Spleen (tissue), 11 donors: ENCODE results near the gene NLRP14. TPM values are rescaled to one million over a fixed set of nuclear protein-coding genes. Genes with fewer than 3 reads are reported as not detected.

ENCODE experiments used
- DNase-seq: peaks from one replicate; pipeline ENCODE4 v3.0.0-alpha.2; 2020
- H3K27ac ChIP-seq, 8 donors: fragments of 200-600 bp; sonication (generic) in 7 of 8; 1 replicate in 4 of 8; 2 replicates in 4 of 8; pipeline versions ENCODE4 v1.5.0 to v1.8.0; 2016 to 2021; ENCODE audit warnings: inconsistent platforms in 4 of 8, mild to moderate bottlenecking in 4 of 8, moderate library complexity in 1 of 8
- H3K27me3 ChIP-seq, 7 donors: fragments of 200-600 bp; sonication (generic) in 6 of 7; replicated peaks in 1 of 7; 1 replicate in 4 of 7; 2 replicates in 3 of 7; pipeline versions ENCODE4 v1.5.0 to v1.8.0; 2016 to 2021; ENCODE audit warnings: inconsistent platforms in 3 of 7, mild to moderate bottlenecking in 1 of 7
- H3K36me3 ChIP-seq, 6 donors: fragments of 200-600 bp; sonication (generic) in 5 of 6; 1 replicate in 4 of 6; 2 replicates in 2 of 6; pipeline versions ENCODE4 v1.5.0 to v1.8.0; 2016 to 2021; ENCODE audit warnings: inconsistent platforms in 2 of 6
- H3K4me1 ChIP-seq, 6 donors: fragments of 200-600 bp; sonication (generic) in 5 of 6; 1 replicate in 3 of 6; 2 replicates in 3 of 6; pipeline versions ENCODE4 v1.5.0 to v1.8.0; 2016 to 2021; ENCODE audit warnings: inconsistent platforms in 3 of 6
- H3K4me3 ChIP-seq, 8 donors: fragments of 200-600 bp; sonication (generic) in 7 of 8; 1 replicate in 4 of 8; 2 replicates in 4 of 8; pipeline versions ENCODE4 v1.5.0 to v1.8.0; 2016 to 2021; ENCODE audit warnings: inconsistent platforms in 4 of 8, mild to moderate bottlenecking in 4 of 8, moderate library complexity in 2 of 8
- H3K9me3 ChIP-seq, 8 donors: fragments of 200-600 bp; sonication (generic) in 7 of 8; 1 replicate in 4 of 8; 2 replicates in 4 of 8; pipeline versions ENCODE4 v1.5.0 to v1.8.0; 2016 to 2021; ENCODE audit warnings: inconsistent platforms in 4 of 8
- CTCF ChIP-seq, 11 experiments: fragments of 200-600 bp in 7 of 11; fragments of 450-650 bp in 4 of 11; sonication (generic) in 4 of 11; IDR thresholded peaks in 8 of 11; conservative IDR thresholded peaks in 3 of 11; 1 replicate in 7 of 11; 2 replicates in 4 of 11; pipeline versions ENCODE4 v1.4.0 to v1.8.0; 2016 to 2021; ENCODE audit warnings: antibody characterized with exemption in 11 of 11, inconsistent platforms in 4 of 11, mild to moderate bottlenecking in 1 of 11
- POLR2A ChIP-seq, 3 donors: fragments of 450-650 bp; IDR thresholded peaks; one replicate each; pipeline ENCODE4 v1.5.1; 2017; ENCODE audit warnings: antibody characterized with exemption in 3 of 3, mild to moderate bottlenecking in 1 of 3
- POLR2AphosphoS5 ChIP-seq, 3 donors: sonication (generic); formaldehyde crosslinking; IDR thresholded peaks; one replicate each; pipeline ENCODE4 v1.5.1; 2017; ENCODE audit warnings: antibody characterized with exemption in 3 of 3
- WGBS, 5 donors: extraction: QIAGEN DNeasy Blood & Tissue Kit in 3 of 5; methylation state at CpG; one replicate each; pipeline versions ENCODE4 v1.1.5 to v1.1.7; 2013 to 2018; 5-methylcytosine and 5-hydroxymethylcytosine counted together
- intact Hi-C: fragments of 100-400 bp; cut with DNase I; formaldehyde crosslinking; loops from one replicate; pipeline ENCODE4 v1.15.0; 2023; ENCODE audit warnings: low total_unique reads
- polyA plus RNA-seq, 3 donors: library from polyadenylated mRNA; stranded (reverse); fragments of 200-250 nt; gene quantifications; one replicate each; pipeline ENCODE4 v1.2.1, GENCODE V29; 2013
- total RNA-seq, 7 donors: library from RNA; depleted of rRNA in 3 of 7; stranded (reverse); fragments of >200 nt in 3 of 7; fragmentation: NEBNext Ultra II Directional in 4 of 7; extraction: Animal tissue kit (Norgen Biotek cat#: 25700) in 4 of 7; gene quantifications; one replicate each; pipeline versions ENCODE4 v1.1.0 to v1.2.1, GENCODE V29; 2016 to 2021
- donor health status: healthy with polysubstance abuse.
- donor health status: DM: no; HTN: no; CAD: no; lungs with moderate emphysema.
- donor health status: DM: no; HTN: no; CAD: no.
- donor health status: Bipolar disorder and iron deficiency.
- donor health status: healthy.
- donor health status: DM: no; HTN: no; CAD: no.
- donor health status: DM: yes; HTN: yes; CAD: no.

NLRP14 gene
- total and polyA plus RNA-seq, 10 donors: 0.02 to 1.5 (median 0.28) TPM; not detected in 2

GRCh38 chr11:6991227-6991626, 29.1 kb upstream of the NLRP14 start:
- intact Hi-C loops: no loop called here
- H3K4me3 ChIP-seq: no peak overlapping the region
- no peak overlapping the region for H3K27ac ChIP-seq
- TF ChIP-seq POLR2AphosphoS5 (IDR thresholded peaks at IDR 0.05) (no peak), CTCF (IDR thresholded peaks at IDR 0.05 in 8 of 11, conservative IDR thresholded peaks at IDR 0.05 in 3 of 11) (no peak), POLR2A (IDR thresholded peaks at IDR 0.05) (no peak)
- no peaks in the 10 kb centered on the region for H3K4me1 ChIP-seq
- no peaks in the 10 kb centered on the region for H3K36me3 ChIP-seq
- H3K9me3 ChIP-seq: no peaks in the 10 kb centered on the region
- DNase-seq: no peak
- no peaks in the 10 kb centered on the region for H3K27me3 ChIP-seq
- whole genome bisulfite sequencing, 5 donors: 69 to 84% (median 76%) methylated on average over 6 of the region's 6 CpGs

- no peak overlapping the region for H3K27ac ChIP-seq
- no peak for TF ChIP-seq POLR2AphosphoS5 (IDR thresholded peaks at IDR 0.05)
- TF ChIP-seq CTCF (IDR thresholded peaks at IDR 0.05 in 8 of 11, conservative IDR thresholded peaks at IDR 0.05 in 3 of 11): no peak
- TF ChIP-seq POLR2A (IDR thresholded peaks at IDR 0.05): no peak
- DNase-seq: no peak
- intact Hi-C loops: no loop called here
- whole genome bisulfite sequencing, 5 donors: 75 to 85% (median 79%) methylated on average over 2 of the region's 2 CpGs
- no peaks in the 10 kb centered on the region for H3K4me1 ChIP-seq
- H3K27me3 ChIP-seq: no peaks in the 10 kb centered on the region
- H3K9me3 ChIP-seq: no peaks in the 10 kb centered on the region
- no peaks in the 10 kb centered on the region for H3K36me3 ChIP-seq
- no peak overlapping the region for H3K4me3 ChIP-seq
These were observed 28.3 kb upstream of the NLRP14 start for GRCh38 chr11:6992026-6992425.

GRCh38 chr11:6992457-6993417, 27.5 kb upstream of the NLRP14 start:
- no peaks in the 10 kb centered on the region for H3K36me3 ChIP-seq
- no peak for DNase-seq
- no peaks in the 10 kb centered on the region for H3K4me1 ChIP-seq
- TF ChIP-seq CTCF (IDR thresholded peaks at IDR 0.05 in 8 of 11, conservative IDR thresholded peaks at IDR 0.05 in 3 of 11): no peak
- no peak for TF ChIP-seq POLR2AphosphoS5 (IDR thresholded peaks at IDR 0.05)
- no peak for TF ChIP-seq POLR2A (IDR thresholded peaks at IDR 0.05)
- intact Hi-C loops: no loop called here
- WGBS, 5 donors: 67 to 80% (median 68%) methylated on average over 11 of the region's 11 CpGs
- H3K4me3 ChIP-seq: no peak overlapping the region
- no peaks in the 10 kb centered on the region for H3K9me3 ChIP-seq
- no peak overlapping the region for H3K27ac ChIP-seq
- H3K27me3 ChIP-seq: no peaks in the 10 kb centered on the region

GRCh38 chr11:6995703-6996102, 24.6 kb upstream of the NLRP14 start:
- no peak for DNase-seq
- Histone ChIP-seq H3K4me1 (no peaks in the 10 kb centered on the region), H3K27ac (no peak overlapping the region), H3K9me3 (no peaks in the 10 kb centered on the region), H3K4me3 (no peak overlapping the region), H3K27me3 (no peaks in the 10 kb centered on the region), H3K36me3 (no peaks in the 10 kb centered on the region)
- TF ChIP-seq CTCF (IDR thresholded peaks at IDR 0.05 in 8 of 11, conservative IDR thresholded peaks at IDR 0.05 in 3 of 11) (no peak), POLR2AphosphoS5 (IDR thresholded peaks at IDR 0.05) (no peak), POLR2A (IDR thresholded peaks at IDR 0.05) (no peak)
- intact Hi-C loops: no loop called here
